Muscle of arm (tissue), 12 donors: ENCODE results near the gene BRDT. TPM values are rescaled to one million over a fixed set of nuclear protein-coding genes. Genes with fewer than 3 reads are reported as not detected.
"Not testable (repeated sequence)": the region's sequence is repeated elsewhere in the genome, so short reads cannot be mapped to it uniquely, and the experiment has no call there.

Experiments
- DNase-seq: peaks from one replicate; pipeline ENCODE4 v3.0.0-alpha.2; 2013
- polyA plus RNA-seq, 12 donors: library from polyadenylated mRNA; unstranded; fragments of 120-200 nt; gene quantifications; one replicate each; pipeline ENCODE4 v1.2.1, GENCODE V29; 2013; ENCODE audit not compliant: insufficient read length in 12 of 12

BRDT gene
- polyA plus RNA-seq, 12 donors: not detected

GRCh38 chr1:91981996-91982609, 32.9 kb downstream of the BRDT start:
- no peak for DNase-seq

- no peak for DNase-seq
These were observed 44.1 kb downstream of the BRDT start for GRCh38 chr1:91993256-91993655.

- peak; percentile 18 for DNase-seq
These were observed 48.5 kb downstream of the BRDT start for GRCh38 chr1:91997607-91998195.

- no peak for DNase-seq
These were observed 54.9 kb downstream of the BRDT start for GRCh38 chr1:92004129-92004528.

GRCh38 chr1:92013923-92014322, 64.7 kb downstream of the BRDT start:
- no peak for DNase-seq

- DNase-seq: no peak
These were observed 67.6 kb downstream of the BRDT start for GRCh38 chr1:92016720-92017316.

- DNase-seq: no peak
These were observed 68.5 kb downstream of the BRDT start for GRCh38 chr1:92017656-92018055.

GRCh38 chr1:92026042-92026441, 76.8 kb downstream of the BRDT start:
- not testable (repeated sequence) for DNase-seq

GRCh38 chr1:92026806-92027205, 77.6 kb downstream of the BRDT start:
- DNase-seq: no peak

- peak; percentile 1 for DNase-seq
These were observed 80.2 kb downstream of the BRDT start for GRCh38 chr1:92029241-92029922.

GRCh38 chr1:92030656-92031107, 81.5 kb downstream of the BRDT start:
- peak; percentile 1 for DNase-seq

GRCh38 chr1:92031281-92032110, 82.3 kb downstream of the BRDT start:
- DNase-seq: no peak

GRCh38 chr1:92037400-92037799, 88.2 kb downstream of the BRDT start:
- no peak for DNase-seq

- no peak for DNase-seq
These were observed 89.6 kb downstream of the BRDT start for GRCh38 chr1:92038695-92039346.

- no peak for DNase-seq
These were observed 91.8 kb downstream of the BRDT start for GRCh38 chr1:92040971-92041370.

GRCh38 chr1:92043621-92044020, 94.4 kb downstream of the BRDT start:
- DNase-seq: no peak

GRCh38 chr1:92045766-92046495, 96.7 kb downstream of the BRDT start:
- DNase-seq: no peak

GRCh38 chr1:92051948-92052347, 102.7 kb downstream of the BRDT start:
- no peak for DNase-seq
